ENCODE results near the gene DCAF6.

The DCAF6 gene

GRCh38 chr1:168084396-168085231 lies 148.1 kb downstream of the DCAF6 start:
- peak; percentile 29 for DNase-seq (ENCODE audit: low spot score)

GRCh38 chr1:168085401-168085872 lies 149.0 kb downstream of the DCAF6 start:
- DNase-seq (ENCODE audit: low spot score): no peak

- DNase-seq (ENCODE audit: low spot score): no peak
Observed at GRCh38 chr1:168086438-168086837, 150.0 kb downstream of the DCAF6 start.

- DNase-seq (ENCODE audit: low spot score): no peak
Observed at GRCh38 chr1:168087696-168088095, 151.2 kb downstream of the DCAF6 start.

- peak; percentile 26 for DNase-seq (ENCODE audit: low spot score)
Observed at GRCh38 chr1:168088511-168089325, 152.2 kb downstream of the DCAF6 start.

- peak; percentile 68 for DNase-seq (ENCODE audit: low spot score)
Observed at GRCh38 chr1:168089326-168089978, 153.0 kb downstream of the DCAF6 start.

- no peak for DNase-seq (ENCODE audit: low spot score)
Observed at GRCh38 chr1:168089979-168090337, 153.5 kb downstream of the DCAF6 start.

- DNase-seq (ENCODE audit: low spot score): no peak
Observed at GRCh38 chr1:168090395-168090794, 153.9 kb downstream of the DCAF6 start.

GRCh38 chr1:168091063-168091462 lies 154.6 kb downstream of the DCAF6 start:
- DNase-seq (ENCODE audit: low spot score): no peak

- DNase-seq (ENCODE audit: low spot score): no peak
Observed at GRCh38 chr1:168091720-168092550, 155.5 kb downstream of the DCAF6 start.

- no peak for DNase-seq (ENCODE audit: low spot score)
Observed at GRCh38 chr1:168092566-168093355, 156.3 kb downstream of the DCAF6 start.

GRCh38 chr1:168093616-168094015 lies 157.1 kb downstream of the DCAF6 start:
- DNase-seq (ENCODE audit: low spot score): no peak

- DNase-seq (ENCODE audit: low spot score): no peak
Observed at GRCh38 chr1:168095476-168095875, 159.0 kb downstream of the DCAF6 start.

- no peak for DNase-seq (ENCODE audit: low spot score)
Observed at GRCh38 chr1:168096296-168097165, 160.0 kb downstream of the DCAF6 start.

- DNase-seq (ENCODE audit: low spot score): no peak
Observed at GRCh38 chr1:168097921-168098528, 161.5 kb downstream of the DCAF6 start.

GRCh38 chr1:168098534-168099320 lies 162.2 kb downstream of the DCAF6 start:
- DNase-seq (ENCODE audit: low spot score): no peak

- DNase-seq (ENCODE audit: low spot score): no peak
Observed at GRCh38 chr1:168099337-168099801, 162.9 kb downstream of the DCAF6 start.

GRCh38 chr1:168100315-168101002 lies 164.0 kb downstream of the DCAF6 start:
- DNase-seq (ENCODE audit: low spot score): no peak

Measured in LoVo (cell line).